ENCODE results near the gene MAN1B1.

Gene MAN1B1

DNA sequence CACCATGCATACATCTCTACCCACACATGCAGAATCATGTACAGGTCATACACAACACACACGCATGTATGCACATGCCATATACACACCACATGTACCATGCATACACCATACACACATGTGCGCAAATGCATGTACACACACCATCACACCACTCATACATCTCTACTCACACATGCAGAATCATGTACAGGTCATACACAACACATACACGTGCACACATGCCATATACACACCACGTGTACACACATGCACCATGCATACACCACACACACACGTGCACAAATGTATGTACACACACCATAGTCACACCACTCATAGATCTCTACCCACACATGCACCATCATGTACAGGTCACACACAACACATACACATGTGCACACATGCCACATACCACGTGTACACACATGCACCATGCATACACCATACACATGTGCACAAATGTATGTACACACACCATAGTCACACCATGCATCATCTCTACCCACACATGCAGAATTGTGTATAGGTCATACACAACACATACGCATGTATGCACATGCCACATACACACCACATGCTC lies 66.1 kb downstream of the MAN1B1 start:
- TF ChIP-seq, protein P1, sequence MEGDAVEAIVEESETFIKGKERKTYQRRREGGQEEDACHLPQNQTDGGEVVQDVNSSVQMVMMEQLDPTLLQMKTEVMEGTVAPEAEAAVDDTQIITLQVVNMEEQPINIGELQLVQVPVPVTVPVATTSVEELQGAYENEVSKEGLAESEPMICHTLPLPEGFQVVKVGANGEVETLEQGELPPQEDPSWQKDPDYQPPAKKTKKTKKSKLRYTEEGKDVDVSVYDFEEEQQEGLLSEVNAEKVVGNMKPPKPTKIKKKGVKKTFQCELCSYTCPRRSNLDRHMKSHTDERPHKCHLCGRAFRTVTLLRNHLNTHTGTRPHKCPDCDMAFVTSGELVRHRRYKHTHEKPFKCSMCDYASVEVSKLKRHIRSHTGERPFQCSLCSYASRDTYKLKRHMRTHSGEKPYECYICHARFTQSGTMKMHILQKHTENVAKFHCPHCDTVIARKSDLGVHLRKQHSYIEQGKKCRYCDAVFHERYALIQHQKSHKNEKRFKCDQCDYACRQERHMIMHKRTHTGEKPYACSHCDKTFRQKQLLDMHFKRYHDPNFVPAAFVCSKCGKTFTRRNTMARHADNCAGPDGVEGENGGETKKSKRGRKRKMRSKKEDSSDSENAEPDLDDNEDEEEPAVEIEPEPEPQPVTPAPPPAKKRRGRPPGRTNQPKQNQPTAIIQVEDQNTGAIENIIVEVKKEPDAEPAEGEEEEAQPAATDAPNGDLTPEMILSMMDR (IDR thresholded peaks at IDR 0.05; ENCODE audit: control insufficient read depth, extremely low read depth, insufficient read depth) = no peak
- no peak for DNase-seq (ENCODE audit: low read depth)
- no peak overlapping the region for H3K4me3 ChIP-seq (ENCODE audit: low read depth, low read length)

GRCh38 chr9:137156567-137157375 lies 70.0 kb downstream of the MAN1B1 start:
- no peak overlapping the region for H3K4me3 ChIP-seq (ENCODE audit: low read depth, low read length)
- DNase-seq (ENCODE audit: low read depth) = no peak
- TF ChIP-seq, protein P1 (IDR thresholded peaks at IDR 0.05; ENCODE audit: control insufficient read depth, extremely low read depth, insufficient read depth) = no peak

DNA sequence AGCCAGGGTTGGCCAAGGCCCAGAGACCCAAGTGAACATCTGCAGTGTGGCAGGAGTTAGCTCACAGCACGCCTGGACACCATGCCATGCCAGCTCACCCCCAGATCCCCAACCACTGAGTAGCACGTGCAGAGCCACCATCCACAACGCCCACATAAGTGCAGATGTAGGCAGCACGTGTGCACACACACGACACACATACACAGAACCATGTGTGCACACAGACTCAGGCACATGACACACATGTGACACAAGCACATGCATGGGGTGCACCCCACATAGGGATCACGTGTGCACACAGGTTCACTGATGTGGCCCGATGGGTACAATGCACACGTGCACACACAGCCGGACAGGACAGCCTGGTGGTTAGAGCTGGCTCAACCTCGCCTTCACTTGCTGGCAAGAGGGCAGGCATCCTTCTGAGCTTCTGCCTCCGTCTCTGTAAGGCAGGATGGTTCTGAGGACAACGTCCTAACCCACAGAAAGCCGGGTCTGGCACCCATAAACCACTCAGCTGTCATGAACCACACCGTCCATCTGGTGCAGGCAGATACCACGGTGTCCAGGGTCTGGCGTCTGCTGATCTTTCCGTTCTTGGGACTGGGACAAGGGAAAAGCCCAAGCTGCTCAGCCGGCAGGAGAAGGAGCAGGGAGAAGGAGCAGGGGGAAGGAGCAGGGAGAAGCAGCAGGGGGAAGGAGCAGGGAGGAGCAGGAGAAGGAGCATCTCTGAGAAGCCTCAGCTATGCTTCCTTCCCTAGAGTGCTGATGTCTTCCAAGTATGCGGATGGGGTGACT lies 71.0 kb downstream of the MAN1B1 start:
- TF ChIP-seq, protein P1 (IDR thresholded peaks at IDR 0.05; ENCODE audit: control insufficient read depth, extremely low read depth, insufficient read depth) = no peak
- DNase-seq (ENCODE audit: low read depth) = no peak
- H3K4me3 ChIP-seq (ENCODE audit: low read depth, low read length) = no peak overlapping the region

DNA sequence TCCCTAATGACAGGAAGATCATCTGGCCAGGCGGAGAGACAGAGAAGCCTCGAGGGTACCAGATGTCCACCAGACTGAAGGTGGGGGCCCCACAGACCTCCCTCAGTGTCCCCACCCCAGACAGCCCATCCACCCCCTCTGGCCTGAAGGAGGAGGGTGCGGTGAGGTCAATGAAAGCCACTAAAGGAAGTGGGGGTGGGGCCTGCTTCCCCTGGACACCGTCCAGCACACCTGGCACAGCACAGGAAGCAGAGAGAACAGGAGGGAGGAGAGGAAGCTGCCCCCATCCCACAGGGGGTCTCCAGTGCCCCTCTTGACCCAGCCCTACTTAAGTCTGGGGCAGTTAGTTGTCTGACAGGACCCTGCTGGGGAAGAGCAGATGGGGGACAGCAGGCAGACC lies 71.8 kb downstream of the MAN1B1 start:
- no peak overlapping the region for H3K4me3 ChIP-seq (ENCODE audit: low read depth, low read length)
- TF ChIP-seq, protein P1 (IDR thresholded peaks at IDR 0.05; ENCODE audit: control insufficient read depth, extremely low read depth, insufficient read depth) = no peak
- no peak for DNase-seq (ENCODE audit: low read depth)
